PC-3 (cell line): ENCODE data around the gene PKP1. TPM values are rescaled to one million over a fixed set of nuclear protein-coding genes. Genes with fewer than 3 reads are reported as not detected.

Experiments
- ATAC-seq: fragments of 200-7000 bp; cut with Tn5 transposase; 2 replicates; pipeline ENCODE4 v1.9.1; 2020; ENCODE audit warnings: mild to moderate bottlenecking, moderate library complexity
- BruUV-seq: library from RNA; stranded (reverse); fragments of 400-500 nt; replicated peaks from 2 replicates; lab custom pipeline; 2021; lab: Mats Ljungman, UMichigan
- CTCF ChIA-PET: fragments of 300-600 bp; sonication (Branson Sonifier 250); formaldehyde crosslinking; loops from one replicate; lab custom pipeline; 2022; ENCODE audit warnings: antibody characterized with exemption; lab: Charles Lee
- POLR2A ChIA-PET: fragments of 300-600 bp; sonication (Branson Sonifier 250); formaldehyde crosslinking; loops from one replicate; lab custom pipeline; 2022; ENCODE audit warnings: antibody characterized with exemption; ENCODE audit not compliant: unreplicated experiment; lab: Charles Lee
- DNase-seq: peaks from one replicate; pipeline ENCODE4 v3.0.0-alpha.2; 2015
- H2AFZ ChIP-seq: fragments of 300-600 bp; sonication (generic); 2 replicates; pipeline ENCODE4 v1.6.0; 2016; ENCODE audit warnings: antibody characterized with exemption, low read length
- H3F3A ChIP-seq: fragments of 300-600 bp; sonication (generic); one replicate; pipeline ENCODE4 v1.6.0; 2017; ENCODE audit warnings: antibody characterized with exemption, low read length, control low read depth, mild to moderate bottlenecking; ENCODE audit not compliant: unreplicated experiment
- H3K27ac ChIP-seq: fragments of 300-600 bp; sonication (generic); 2 replicates; pipeline ENCODE4 v1.5.1; 2016; ENCODE audit warnings: mild to moderate bottlenecking, low read length
- H3K27me3 ChIP-seq: fragments of 300-600 bp; sonication (generic); 2 replicates; pipeline ENCODE4 v1.6.1; 2016; ENCODE audit warnings: low read length, mixed read lengths
- H3K36me3 ChIP-seq: fragments of 300-600 bp; sonication (generic); 2 replicates; pipeline ENCODE4 v1.6.1; 2016; ENCODE audit warnings: low read depth, mixed run types, low read length, mixed read lengths
- H3K4me1 ChIP-seq: fragments of 300-600 bp; sonication (generic); 2 replicates; pipeline ENCODE4 v1.5.1; 2016; ENCODE audit warnings: low read length; ENCODE audit not compliant: insufficient read depth
- H3K4me2 ChIP-seq: fragments of 300-600 bp; sonication (generic); 2 replicates; pipeline ENCODE4 v1.6.0; 2016; ENCODE audit warnings: low read length
- H3K4me3 ChIP-seq: fragments of 300-600 bp; sonication (generic); 2 replicates; pipeline ENCODE4 v1.5.1; 2016; ENCODE audit warnings: mild to moderate bottlenecking, low read length, mixed read lengths
- H3K79me2 ChIP-seq: fragments of 300-600 bp; sonication (generic); 2 replicates; pipeline ENCODE4 v1.6.1; 2017; ENCODE audit warnings: low read length, mixed read lengths
- H3K9ac ChIP-seq: fragments of 300-600 bp; sonication (generic); 2 replicates; pipeline ENCODE4 v1.6.0; 2016; ENCODE audit warnings: mild to moderate bottlenecking, low read length
- H3K9me2 ChIP-seq: fragments of 300-600 bp; sonication (generic); replicated peaks from 2 replicates; pipeline ENCODE4 v1.6.1; 2016; ENCODE audit warnings: mixed run types, low read length, mixed read lengths
- H3K9me3 ChIP-seq: fragments of 300-600 bp; sonication (generic); 2 replicates; pipeline ENCODE4 v1.6.1; 2016; ENCODE audit warnings: low read length, mixed read lengths
- H4K20me1 ChIP-seq: fragments of 300-600 bp; sonication (generic); 2 replicates; pipeline ENCODE4 v1.6.1; 2016; ENCODE audit warnings: low read length, mixed read lengths
- EZH2 ChIP-seq: fragments of 300-600 bp; sonication (generic); IDR thresholded peaks from one replicate; pipeline ENCODE4 v1.6.1; 2017; ENCODE audit warnings: antibody characterized with exemption, mild to moderate bottlenecking, low read length; ENCODE audit not compliant: unreplicated experiment
- EZH2phosphoT487 ChIP-seq: fragments of 300-600 bp; sonication (generic); IDR thresholded peaks from 2 replicates; pipeline ENCODE4 v1.6.1; 2018; ENCODE audit warnings: mild to moderate bottlenecking, antibody characterized with exemption, low read length, borderline replicate concordance
- intact Hi-C: fragments of 100-400 bp; cut with micrococcal nuclease; formaldehyde crosslinking; loops from 2 replicates; pipeline ENCODE4 v1.9.0; 2023
- total RNA-seq: library from RNA; depleted of rRNA; stranded (reverse); fragments of >200 nt; gene quantifications from 2 replicates; pipeline ENCODE4 v1.2.3, GENCODE V29; 2014
- TF ChIP-seq, protein P1 (sequence below): fragments of 300-600 bp; sonication (generic); conservative IDR thresholded peaks from 2 replicates; pipeline ENCODE4 v1.5.1; 2017; ENCODE audit warnings: antibody characterized with exemption, low read depth, mild to moderate bottlenecking, low read length

Gene PKP1
- total RNA-seq, 1 experiment from 2014 or later, result 211 TPM

DNA sequence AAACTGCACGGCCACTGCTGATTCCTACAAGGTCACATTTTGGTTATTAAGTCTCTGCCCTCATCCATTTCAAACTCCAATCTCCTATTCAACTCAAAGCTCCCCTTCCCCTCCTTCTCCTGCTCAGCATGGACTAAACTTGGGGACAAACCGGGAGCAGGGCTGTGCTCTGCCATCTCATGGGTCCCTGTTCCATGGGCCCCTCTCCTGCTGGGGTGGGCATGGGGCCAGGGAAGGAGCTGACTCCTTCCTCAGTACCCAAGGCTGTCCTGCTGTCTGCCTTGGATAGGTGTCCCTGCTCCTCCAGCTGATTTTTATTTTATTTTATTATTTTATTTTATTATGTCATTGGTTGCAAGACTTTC, 67.0 kb downstream of the PKP1 start:
- Histone ChIP-seq H3K4me2 (no peak overlapping the region), H3K9me3 (no peaks in the 10 kb centered on the region), H3K4me3 (no peak overlapping the region), H3K9me2 (no peaks in the 10 kb centered on the region), H3K79me2 (no peaks in the 10 kb centered on the region), H4K20me1 (no peaks in the 10 kb centered on the region), H3K36me3 (no peaks in the 10 kb centered on the region), H3K27ac (no peak overlapping the region), H3K9ac (no peak overlapping the region), H3K4me1 (peaks cover 28% of the 10 kb centered on the region), H2AFZ (no peak overlapping the region), H3F3A (no peaks in the 10 kb centered on the region), H3K27me3 (no peaks in the 10 kb centered on the region)
- ChIA-PET POLR2A (no interaction called here), CTCF (interaction anchor here (1.4 kb wide), 1 partner anchor 11 kb away, joined by 6 read pairs; no protein-coding TSS in a partner anchor)
- DNase-seq, result no peak
- BruUV-seq, result no TSS peak
- ATAC-seq, result no peak
- intact Hi-C loops, result no loop called here
- TF ChIP-seq EZH2 (no peak), EZH2phosphoT487 (no peak)
- TF ChIP-seq, protein P1, sequence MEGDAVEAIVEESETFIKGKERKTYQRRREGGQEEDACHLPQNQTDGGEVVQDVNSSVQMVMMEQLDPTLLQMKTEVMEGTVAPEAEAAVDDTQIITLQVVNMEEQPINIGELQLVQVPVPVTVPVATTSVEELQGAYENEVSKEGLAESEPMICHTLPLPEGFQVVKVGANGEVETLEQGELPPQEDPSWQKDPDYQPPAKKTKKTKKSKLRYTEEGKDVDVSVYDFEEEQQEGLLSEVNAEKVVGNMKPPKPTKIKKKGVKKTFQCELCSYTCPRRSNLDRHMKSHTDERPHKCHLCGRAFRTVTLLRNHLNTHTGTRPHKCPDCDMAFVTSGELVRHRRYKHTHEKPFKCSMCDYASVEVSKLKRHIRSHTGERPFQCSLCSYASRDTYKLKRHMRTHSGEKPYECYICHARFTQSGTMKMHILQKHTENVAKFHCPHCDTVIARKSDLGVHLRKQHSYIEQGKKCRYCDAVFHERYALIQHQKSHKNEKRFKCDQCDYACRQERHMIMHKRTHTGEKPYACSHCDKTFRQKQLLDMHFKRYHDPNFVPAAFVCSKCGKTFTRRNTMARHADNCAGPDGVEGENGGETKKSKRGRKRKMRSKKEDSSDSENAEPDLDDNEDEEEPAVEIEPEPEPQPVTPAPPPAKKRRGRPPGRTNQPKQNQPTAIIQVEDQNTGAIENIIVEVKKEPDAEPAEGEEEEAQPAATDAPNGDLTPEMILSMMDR, result no peak

DNA sequence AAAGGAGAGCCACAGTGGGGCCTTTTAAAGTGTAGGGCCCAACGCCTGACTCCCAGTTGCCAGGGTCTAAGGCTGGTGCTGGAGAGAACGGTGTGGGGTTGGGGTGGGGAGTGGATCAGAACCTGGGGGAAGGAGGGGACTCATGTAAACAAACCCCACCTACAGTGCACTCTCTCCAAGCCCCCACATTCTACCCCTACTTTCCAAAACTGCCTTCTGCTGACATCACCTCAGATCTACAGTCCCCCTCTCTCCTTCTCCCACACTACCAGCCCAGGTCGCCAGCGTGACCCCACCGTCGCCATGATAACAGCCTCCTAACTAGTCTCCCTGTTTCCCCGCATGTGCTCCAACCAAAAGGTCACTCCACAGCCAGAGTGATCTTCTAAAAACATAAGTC, 67.6 kb downstream of the PKP1 start:
- H3K9me3 ChIP-seq, result no peaks in the 10 kb centered on the region
- ChIA-PET CTCF (interaction anchor here (1.4 kb wide), 1 partner anchor 11 kb away, joined by 6 read pairs; no protein-coding TSS in a partner anchor), POLR2A (no interaction called here)
- DNase-seq, result no peak
- H3K79me2 ChIP-seq, result no peaks in the 10 kb centered on the region
- H3K36me3 ChIP-seq, result no peaks in the 10 kb centered on the region
- TF ChIP-seq EZH2phosphoT487, result no peak
- TF ChIP-seq, protein P1, result no peak
- no peak for TF ChIP-seq EZH2
- no peaks in the 10 kb centered on the region for H3F3A ChIP-seq
- H3K27ac ChIP-seq, result no peak overlapping the region
- no TSS peak for BruUV-seq
- H3K27me3 ChIP-seq, result no peaks in the 10 kb centered on the region
- H3K4me2 ChIP-seq, result no peak overlapping the region
- no peaks in the 10 kb centered on the region for H4K20me1 ChIP-seq
- H3K9ac ChIP-seq, result no peak overlapping the region
- H3K4me3 ChIP-seq, result no peak overlapping the region
- no peak for ATAC-seq
- H3K9me2 ChIP-seq, result no peaks in the 10 kb centered on the region
- intact Hi-C loops, result no loop called here
- H2AFZ ChIP-seq, result no peak overlapping the region
- peaks cover 27% of the 10 kb centered on the region for H3K4me1 ChIP-seq

DNA sequence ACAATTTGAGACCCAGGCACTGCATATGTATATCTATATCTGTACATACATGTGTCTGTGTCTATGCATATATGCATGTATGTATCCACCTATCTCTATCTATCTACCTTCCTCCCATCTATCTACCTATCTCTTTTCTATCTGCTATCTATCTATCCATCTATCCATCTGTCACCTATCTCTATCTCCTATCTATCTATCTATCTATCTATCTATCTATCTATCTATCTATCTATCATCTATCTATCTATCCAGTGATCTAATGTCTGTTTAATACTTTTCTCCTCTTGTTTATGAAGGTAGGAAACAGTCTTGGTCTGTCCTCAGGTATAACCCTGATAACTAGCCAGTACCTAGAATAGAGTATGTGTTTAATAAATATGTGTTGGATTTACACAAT, 68.3 kb downstream of the PKP1 start:
- Histone ChIP-seq H3K4me3 (no peak overlapping the region), H3K4me1 (peaks cover 20% of the 10 kb centered on the region), H3K79me2 (no peaks in the 10 kb centered on the region), H3K9me3 (no peaks in the 10 kb centered on the region), H3K27me3 (no peaks in the 10 kb centered on the region), H3K27ac (no peak overlapping the region), H4K20me1 (no peaks in the 10 kb centered on the region), H3K9ac (no peak overlapping the region), H3F3A (no peaks in the 10 kb centered on the region), H3K36me3 (no peaks in the 10 kb centered on the region), H3K4me2 (no peak overlapping the region), H3K9me2 (no peaks in the 10 kb centered on the region), H2AFZ (no peak overlapping the region)
- no TSS peak for BruUV-seq
- ATAC-seq, result no peak
- no peak for DNase-seq
- ChIA-PET CTCF (no interaction called here), POLR2A (no interaction called here)
- no peak for TF ChIP-seq EZH2phosphoT487
- intact Hi-C loops, result no loop called here
